KMS-11 (cell line): ENCODE results near the gene TNFRSF11A.

Source experiments
- H2AFZ ChIP-seq: fragments of 200-600 bp; sonication (generic); 2 replicates; pipeline ENCODE4 v1.6.1; 2016; ENCODE audit warnings: antibody characterized with exemption, mixed run types, low read depth
- H3K27ac ChIP-seq: fragments of 200-600 bp; sonication (generic); 2 replicates; pipeline ENCODE4 v1.6.1; 2016; ENCODE audit warnings: mild to moderate bottlenecking, mixed run types
- H3K27me3 ChIP-seq: fragments of 200-600 bp; sonication (generic); 2 replicates; pipeline ENCODE4 v1.6.1; 2017; ENCODE audit warnings: mild to moderate bottlenecking, low read depth, mixed run types, moderate library complexity; ENCODE audit not compliant: insufficient read depth
- H3K36me3 ChIP-seq: fragments of 200-600 bp; sonication (generic); 2 replicates; pipeline ENCODE4 v1.6.1; 2017; ENCODE audit warnings: mild to moderate bottlenecking, mixed run types; ENCODE audit not compliant: insufficient read depth
- H3K4me1 ChIP-seq: fragments of 200-600 bp; sonication (generic); 2 replicates; pipeline ENCODE4 v1.6.1; 2016; ENCODE audit warnings: mild to moderate bottlenecking, low read depth, mixed run types; ENCODE audit not compliant: poor library complexity, severe bottlenecking
- H3K4me2 ChIP-seq: fragments of 200-600 bp; sonication (generic); 2 replicates; pipeline ENCODE4 v1.7.0; 2016; ENCODE audit warnings: mild to moderate bottlenecking, mixed run types
- H3K4me3 ChIP-seq: fragments of 200-600 bp; sonication (generic); IDR thresholded peaks from 2 replicates; pipeline ENCODE4 v1.6.1; 2017; ENCODE audit warnings: low read depth, low read length, mixed read lengths; ENCODE audit not compliant: insufficient read depth
- H3K79me2 ChIP-seq: fragments of 200-600 bp; sonication (generic); 2 replicates; pipeline ENCODE4 v1.6.1; 2016; ENCODE audit warnings: low read depth, mixed run types; ENCODE audit not compliant: insufficient read depth
- H3K9ac ChIP-seq: fragments of 200-600 bp; sonication (generic); 2 replicates; pipeline ENCODE4 v1.6.1; 2016; ENCODE audit warnings: mild to moderate bottlenecking, mixed run types
- H4K20me1 ChIP-seq: fragments of 200-600 bp; sonication (generic); 2 replicates; pipeline ENCODE4 v1.6.1; 2016; ENCODE audit warnings: mild to moderate bottlenecking, mixed run types; ENCODE audit not compliant: insufficient read depth
- TF ChIP-seq, protein P1 (sequence below): fragments of 200-600 bp; sonication (generic); conservative IDR thresholded peaks from 2 replicates; pipeline ENCODE4 v1.6.1; 2017; ENCODE audit warnings: low read depth, mild to moderate bottlenecking, antibody characterized with exemption, low read length, moderate library complexity, mixed read lengths

The TNFRSF11A gene

DNA sequence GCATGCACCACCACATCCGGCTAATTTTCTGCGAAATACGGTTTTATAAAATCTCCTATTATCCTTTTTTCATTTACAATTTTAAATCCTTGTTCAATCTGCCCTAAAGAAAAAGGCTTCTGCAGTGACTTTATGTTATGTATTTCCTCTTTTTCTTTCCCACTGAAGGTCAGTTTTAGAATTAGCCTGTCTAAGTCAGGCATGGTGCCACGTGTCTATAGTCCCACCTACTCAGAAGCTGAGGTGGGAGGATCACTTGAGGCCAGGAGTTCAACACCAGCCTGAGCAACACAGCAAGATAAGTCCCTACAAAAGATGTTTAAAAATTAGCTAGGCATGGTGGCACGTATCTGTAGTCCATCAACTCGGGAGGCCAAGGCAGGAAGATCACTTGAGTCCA lies 39.8 kb upstream of the TNFRSF11A start:
- no peaks in the 10 kb centered on the region for H3K27me3 ChIP-seq
- H3K4me3 ChIP-seq, result no peak overlapping the region
- no peak overlapping the region for H2AFZ ChIP-seq
- H3K36me3 ChIP-seq, result no peaks in the 10 kb centered on the region
- TF ChIP-seq, protein P1, sequence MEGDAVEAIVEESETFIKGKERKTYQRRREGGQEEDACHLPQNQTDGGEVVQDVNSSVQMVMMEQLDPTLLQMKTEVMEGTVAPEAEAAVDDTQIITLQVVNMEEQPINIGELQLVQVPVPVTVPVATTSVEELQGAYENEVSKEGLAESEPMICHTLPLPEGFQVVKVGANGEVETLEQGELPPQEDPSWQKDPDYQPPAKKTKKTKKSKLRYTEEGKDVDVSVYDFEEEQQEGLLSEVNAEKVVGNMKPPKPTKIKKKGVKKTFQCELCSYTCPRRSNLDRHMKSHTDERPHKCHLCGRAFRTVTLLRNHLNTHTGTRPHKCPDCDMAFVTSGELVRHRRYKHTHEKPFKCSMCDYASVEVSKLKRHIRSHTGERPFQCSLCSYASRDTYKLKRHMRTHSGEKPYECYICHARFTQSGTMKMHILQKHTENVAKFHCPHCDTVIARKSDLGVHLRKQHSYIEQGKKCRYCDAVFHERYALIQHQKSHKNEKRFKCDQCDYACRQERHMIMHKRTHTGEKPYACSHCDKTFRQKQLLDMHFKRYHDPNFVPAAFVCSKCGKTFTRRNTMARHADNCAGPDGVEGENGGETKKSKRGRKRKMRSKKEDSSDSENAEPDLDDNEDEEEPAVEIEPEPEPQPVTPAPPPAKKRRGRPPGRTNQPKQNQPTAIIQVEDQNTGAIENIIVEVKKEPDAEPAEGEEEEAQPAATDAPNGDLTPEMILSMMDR, result no peak
- H3K4me2 ChIP-seq, result no peak overlapping the region
- H3K79me2 ChIP-seq, result no peaks in the 10 kb centered on the region
- no peaks in the 10 kb centered on the region for H4K20me1 ChIP-seq
- no peak overlapping the region for H3K9ac ChIP-seq
- no peak overlapping the region for H3K27ac ChIP-seq
- peaks cover 8% of the 10 kb centered on the region for H3K4me1 ChIP-seq

- no peak overlapping the region for H3K27ac ChIP-seq
- H3K79me2 ChIP-seq, result no peaks in the 10 kb centered on the region
- no peak overlapping the region for H3K4me2 ChIP-seq
- no peaks in the 10 kb centered on the region for H4K20me1 ChIP-seq
- TF ChIP-seq, protein P1, result no peak
- H3K27me3 ChIP-seq, result no peaks in the 10 kb centered on the region
- no peak overlapping the region for H2AFZ ChIP-seq
- H3K4me3 ChIP-seq, result no peak overlapping the region
- H3K36me3 ChIP-seq, result no peaks in the 10 kb centered on the region
- H3K9ac ChIP-seq, result no peak overlapping the region
- no peaks in the 10 kb centered on the region for H3K4me1 ChIP-seq
Observed at GRCh38 chr18:62287781-62288664, 37.1 kb upstream of the TNFRSF11A start.

GRCh38 chr18:62288665-62289008 lies 36.5 kb upstream of the TNFRSF11A start:
- Histone ChIP-seq H3K36me3 (no peaks in the 10 kb centered on the region), H2AFZ (no peak overlapping the region), H3K4me1 (no peaks in the 10 kb centered on the region), H3K4me3 (no peak overlapping the region), H3K27me3 (no peaks in the 10 kb centered on the region), H3K9ac (no peak overlapping the region), H3K79me2 (no peaks in the 10 kb centered on the region), H3K4me2 (no peak overlapping the region), H4K20me1 (no peaks in the 10 kb centered on the region), H3K27ac (no peak overlapping the region)
- TF ChIP-seq, protein P1, result no peak

DNA sequence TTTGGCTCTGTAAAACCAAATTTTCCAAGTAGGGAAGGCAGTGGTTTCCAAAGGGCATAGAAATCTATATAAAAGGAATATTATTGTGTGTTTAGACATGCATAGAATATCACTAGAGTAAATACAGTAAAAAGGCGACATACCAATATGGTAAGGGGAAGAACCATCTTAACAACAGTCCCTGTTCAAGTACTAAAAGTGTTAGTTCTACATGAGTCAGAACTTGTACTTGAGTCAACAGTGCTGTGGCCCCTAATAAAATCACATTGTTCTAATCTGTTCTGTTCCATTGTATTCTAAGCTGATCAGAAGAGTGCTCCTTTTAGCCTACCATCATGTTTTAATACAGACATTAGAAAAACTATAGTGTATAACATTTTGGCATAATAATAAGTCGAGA lies 36.1 kb upstream of the TNFRSF11A start:
- no peak overlapping the region for H2AFZ ChIP-seq
- no peaks in the 10 kb centered on the region for H3K79me2 ChIP-seq
- H3K4me1 ChIP-seq, result no peaks in the 10 kb centered on the region
- no peaks in the 10 kb centered on the region for H3K27me3 ChIP-seq
- H3K4me3 ChIP-seq, result no peak overlapping the region
- no peak overlapping the region for H3K9ac ChIP-seq
- no peaks in the 10 kb centered on the region for H3K36me3 ChIP-seq
- H3K27ac ChIP-seq, result no peak overlapping the region
- TF ChIP-seq, protein P1, result no peak
- H4K20me1 ChIP-seq, result no peaks in the 10 kb centered on the region
- H3K4me2 ChIP-seq, result no peak overlapping the region
